ENCODE results near the gene LINC00237.

Gene LINC00237

GRCh38 chr20:21143194-21143890 is 37.2 kb upstream of the LINC00237 start:
- Histone ChIP-seq H3K36me3 (ENCODE audit: insufficient read depth) (no peaks in the 10 kb centered on the region), H2AFZ (ENCODE audit: low read depth) (no peak overlapping the region), H3K9ac (no peak overlapping the region), H3K79me2 (ENCODE audit: insufficient read depth, low read depth) (no peaks in the 10 kb centered on the region), H3K27ac (no peak overlapping the region), H3K27me3 (ENCODE audit: insufficient read depth, low read depth) (no peaks in the 10 kb centered on the region), H4K20me1 (ENCODE audit: insufficient read depth) (no peaks in the 10 kb centered on the region), H3K4me3 (IDR thresholded peaks at IDR 0.05; ENCODE audit: insufficient read depth, low read depth, low read length) (no peak overlapping the region), H3K4me1 (ENCODE audit: low read depth, poor library complexity, severe bottlenecking) (no peaks in the 10 kb centered on the region), H3K4me2 (no peak overlapping the region)
- TF ChIP-seq, protein P1, sequence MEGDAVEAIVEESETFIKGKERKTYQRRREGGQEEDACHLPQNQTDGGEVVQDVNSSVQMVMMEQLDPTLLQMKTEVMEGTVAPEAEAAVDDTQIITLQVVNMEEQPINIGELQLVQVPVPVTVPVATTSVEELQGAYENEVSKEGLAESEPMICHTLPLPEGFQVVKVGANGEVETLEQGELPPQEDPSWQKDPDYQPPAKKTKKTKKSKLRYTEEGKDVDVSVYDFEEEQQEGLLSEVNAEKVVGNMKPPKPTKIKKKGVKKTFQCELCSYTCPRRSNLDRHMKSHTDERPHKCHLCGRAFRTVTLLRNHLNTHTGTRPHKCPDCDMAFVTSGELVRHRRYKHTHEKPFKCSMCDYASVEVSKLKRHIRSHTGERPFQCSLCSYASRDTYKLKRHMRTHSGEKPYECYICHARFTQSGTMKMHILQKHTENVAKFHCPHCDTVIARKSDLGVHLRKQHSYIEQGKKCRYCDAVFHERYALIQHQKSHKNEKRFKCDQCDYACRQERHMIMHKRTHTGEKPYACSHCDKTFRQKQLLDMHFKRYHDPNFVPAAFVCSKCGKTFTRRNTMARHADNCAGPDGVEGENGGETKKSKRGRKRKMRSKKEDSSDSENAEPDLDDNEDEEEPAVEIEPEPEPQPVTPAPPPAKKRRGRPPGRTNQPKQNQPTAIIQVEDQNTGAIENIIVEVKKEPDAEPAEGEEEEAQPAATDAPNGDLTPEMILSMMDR (conservative IDR thresholded peaks at IDR 0.05; ENCODE audit: low read depth, low read length): no peak

- Histone ChIP-seq H4K20me1 (ENCODE audit: insufficient read depth) (no peaks in the 10 kb centered on the region), H3K4me1 (ENCODE audit: low read depth, poor library complexity, severe bottlenecking) (no peaks in the 10 kb centered on the region), H3K27ac (no peak overlapping the region), H3K4me3 (IDR thresholded peaks at IDR 0.05; ENCODE audit: insufficient read depth, low read depth, low read length) (no peak overlapping the region), H2AFZ (ENCODE audit: low read depth) (no peak overlapping the region), H3K27me3 (ENCODE audit: insufficient read depth, low read depth) (no peaks in the 10 kb centered on the region), H3K36me3 (ENCODE audit: insufficient read depth) (no peaks in the 10 kb centered on the region), H3K9ac (no peak overlapping the region), H3K79me2 (ENCODE audit: insufficient read depth, low read depth) (no peaks in the 10 kb centered on the region), H3K4me2 (no peak overlapping the region)
- TF ChIP-seq, protein P1 (conservative IDR thresholded peaks at IDR 0.05; ENCODE audit: low read depth, low read length): no peak
Measured at GRCh38 chr20:21141825-21142224, 35.7 kb upstream of the LINC00237 start.

- H3K27me3 ChIP-seq (ENCODE audit: insufficient read depth, low read depth): no peaks in the 10 kb centered on the region
- no peak overlapping the region for H3K4me3 ChIP-seq (IDR thresholded peaks at IDR 0.05; ENCODE audit: insufficient read depth, low read depth, low read length)
- no peak overlapping the region for H3K27ac ChIP-seq
Measured at GRCh38 chr20:21139881-21140566, 33.9 kb upstream of the LINC00237 start.

GRCh38 chr20:21137078-21137477 is 30.9 kb upstream of the LINC00237 start:
- Histone ChIP-seq H4K20me1 (ENCODE audit: insufficient read depth) (no peaks in the 10 kb centered on the region), H3K9ac (no peak overlapping the region), H3K36me3 (ENCODE audit: insufficient read depth) (no peaks in the 10 kb centered on the region), H3K4me1 (ENCODE audit: low read depth, poor library complexity, severe bottlenecking) (no peaks in the 10 kb centered on the region), H3K27me3 (ENCODE audit: insufficient read depth, low read depth) (no peaks in the 10 kb centered on the region), H2AFZ (ENCODE audit: low read depth) (no peak overlapping the region), H3K27ac (no peak overlapping the region), H3K4me2 (no peak overlapping the region), H3K79me2 (ENCODE audit: insufficient read depth, low read depth) (no peaks in the 10 kb centered on the region), H3K4me3 (IDR thresholded peaks at IDR 0.05; ENCODE audit: insufficient read depth, low read depth, low read length) (no peak overlapping the region)
- TF ChIP-seq, protein P1 (conservative IDR thresholded peaks at IDR 0.05; ENCODE audit: low read depth, low read length): no peak

More at GRCh38 chr20:21139881-21140566, 33.9 kb upstream of the LINC00237 start:
- H3K79me2 ChIP-seq (ENCODE audit: insufficient read depth, low read depth): no peaks in the 10 kb centered on the region
- no peak overlapping the region for H3K4me2 ChIP-seq
- H3K9ac ChIP-seq: no peak overlapping the region
- no peaks in the 10 kb centered on the region for H3K36me3 ChIP-seq (ENCODE audit: insufficient read depth)
- no peaks in the 10 kb centered on the region for H3K4me1 ChIP-seq (ENCODE audit: low read depth, poor library complexity, severe bottlenecking)
- H2AFZ ChIP-seq (ENCODE audit: low read depth): no peak overlapping the region
- TF ChIP-seq, protein P1 (conservative IDR thresholded peaks at IDR 0.05; ENCODE audit: low read depth, low read length): no peak
- H4K20me1 ChIP-seq (ENCODE audit: insufficient read depth): no peaks in the 10 kb centered on the region
